Smooth muscle cell of the brain vasculature (primary cell): ENCODE data around the gene HTR4.
"Not testable (repeated sequence)": the region's sequence is repeated elsewhere in the genome, so short reads cannot be mapped to it uniquely, and the experiment has no call there.

Source experiments
- DNase-seq: peaks from one replicate; pipeline ENCODE4 v3.0.0-alpha.2; 2012; ENCODE audit warnings: low read depth, low spot score

HTR4 gene

GRCh38 chr5:148535190-148535589 is 119.1 kb downstream of the HTR4 start:
- DNase-seq, result no peak

- no peak for DNase-seq
These were observed 121.2 kb downstream of the HTR4 start for GRCh38 chr5:148532969-148533670.

- not testable (repeated sequence) for DNase-seq
These were observed 124.9 kb downstream of the HTR4 start for GRCh38 chr5:148529450-148529849.

GRCh38 chr5:148524721-148525120 is 129.6 kb downstream of the HTR4 start:
- no peak for DNase-seq

GRCh38 chr5:148523139-148523538 is 131.2 kb downstream of the HTR4 start:
- DNase-seq, result no peak

- no peak for DNase-seq
These were observed 138.9 kb downstream of the HTR4 start for GRCh38 chr5:148515460-148515859.

- DNase-seq, result no peak
These were observed 140.0 kb downstream of the HTR4 start for GRCh38 chr5:148514344-148514743.

- no peak for DNase-seq
These were observed 141.8 kb downstream of the HTR4 start for GRCh38 chr5:148512498-148512897.

GRCh38 chr5:148511810-148512347 is 142.4 kb downstream of the HTR4 start:
- DNase-seq, result no peak

- DNase-seq, result no peak
These were observed 144.4 kb downstream of the HTR4 start for GRCh38 chr5:148509893-148510292.

- DNase-seq, result no peak
These were observed 146.7 kb downstream of the HTR4 start for GRCh38 chr5:148507648-148508047.

- no peak for DNase-seq
These were observed 154.9 kb downstream of the HTR4 start for GRCh38 chr5:148499452-148499851.

- DNase-seq, result no peak
These were observed 156.6 kb downstream of the HTR4 start for GRCh38 chr5:148497757-148498156.

- DNase-seq, result no peak
These were observed 162.0 kb downstream of the HTR4 start for GRCh38 chr5:148492351-148492750.

- no peak for DNase-seq
These were observed 162.5 kb downstream of the HTR4 start for GRCh38 chr5:148491793-148492184.

GRCh38 chr5:148491015-148491792 is 163.1 kb downstream of the HTR4 start:
- no peak for DNase-seq

- DNase-seq, result no peak
These were observed 165.6 kb downstream of the HTR4 start for GRCh38 chr5:148488757-148489156.

GRCh38 chr5:148486456-148486855 is 167.9 kb downstream of the HTR4 start:
- no peak for DNase-seq

GRCh38 chr5:148484651-148485050 is 169.7 kb downstream of the HTR4 start:
- DNase-seq, result no peak

- DNase-seq, result no peak
These were observed 170.6 kb downstream of the HTR4 start for GRCh38 chr5:148483750-148484149.

- peak; percentile 17 for DNase-seq
These were observed 171.4 kb downstream of the HTR4 start for GRCh38 chr5:148482697-148483462.

GRCh38 chr5:148482196-148482595 is 172.1 kb downstream of the HTR4 start:
- no peak for DNase-seq
